Lower leg skin (tissue), 3 donors: ENCODE measurements around the gene PRC1.

Experiments used
- POLR2A ChIP-seq, 2 donors: fragments of 450-650 bp; IDR thresholded peaks; one replicate each; pipeline ENCODE4 v1.6.1; 2016 to 2017; ENCODE audit warnings: antibody characterized with exemption in 2 of 2, mild to moderate bottlenecking in 1 of 2, moderate library complexity in 1 of 2
- TF ChIP-seq, protein P1 (sequence below), 3 donors: fragments of 450-650 bp; IDR thresholded peaks; one replicate each; pipeline ENCODE4 v1.5.1; 2016; ENCODE audit warnings: antibody characterized with exemption in 3 of 3, mild to moderate bottlenecking in 3 of 3, moderate library complexity in 2 of 3

GRCh38 chr15:90989040-90989768, 5.1 kb downstream of the PRC1 start:
- no peak for TF ChIP-seq POLR2A (IDR thresholded peaks at IDR 0.05)
- TF ChIP-seq, protein P1, sequence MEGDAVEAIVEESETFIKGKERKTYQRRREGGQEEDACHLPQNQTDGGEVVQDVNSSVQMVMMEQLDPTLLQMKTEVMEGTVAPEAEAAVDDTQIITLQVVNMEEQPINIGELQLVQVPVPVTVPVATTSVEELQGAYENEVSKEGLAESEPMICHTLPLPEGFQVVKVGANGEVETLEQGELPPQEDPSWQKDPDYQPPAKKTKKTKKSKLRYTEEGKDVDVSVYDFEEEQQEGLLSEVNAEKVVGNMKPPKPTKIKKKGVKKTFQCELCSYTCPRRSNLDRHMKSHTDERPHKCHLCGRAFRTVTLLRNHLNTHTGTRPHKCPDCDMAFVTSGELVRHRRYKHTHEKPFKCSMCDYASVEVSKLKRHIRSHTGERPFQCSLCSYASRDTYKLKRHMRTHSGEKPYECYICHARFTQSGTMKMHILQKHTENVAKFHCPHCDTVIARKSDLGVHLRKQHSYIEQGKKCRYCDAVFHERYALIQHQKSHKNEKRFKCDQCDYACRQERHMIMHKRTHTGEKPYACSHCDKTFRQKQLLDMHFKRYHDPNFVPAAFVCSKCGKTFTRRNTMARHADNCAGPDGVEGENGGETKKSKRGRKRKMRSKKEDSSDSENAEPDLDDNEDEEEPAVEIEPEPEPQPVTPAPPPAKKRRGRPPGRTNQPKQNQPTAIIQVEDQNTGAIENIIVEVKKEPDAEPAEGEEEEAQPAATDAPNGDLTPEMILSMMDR (IDR thresholded peaks at IDR 0.05) = no peak
